ENCODE results near the gene SLC35D2. TPM values are rescaled to one million over a fixed set of nuclear protein-coding genes. Genes with fewer than 3 reads are reported as not detected.

SLC35D2 gene
- total and polyA plus RNA-seq, 3 experiments from 2014 or later: 7.9 to 29.1 (median 8.3) TPM

GRCh38 chr9:96344458-96345180 lies 38.9 kb downstream of the SLC35D2 start:
- Mint-ChIP-seq H3K9me3 (peaks cover 0 to 2% (median 0%) of the 10 kb centered on the region in 5 donors), H3K4me3 (no peak overlapping the region), H3K27me3 (no peaks in the 10 kb centered on the region), H3K36me3 (peaks cover 4 to 44% (median 15%) of the 10 kb centered on the region in 3 donors), H3K27ac (peak overlapping the region in 1 of 8 donors; percentile 74), H3K4me1 (peaks cover 0 to 2% (median 0%) of the 10 kb centered on the region in 3 donors)
- Histone ChIP-seq H3K9me3 (ENCODE audit: low read length) (no peaks in the 10 kb centered on the region), H3K27me3 (ENCODE audit: insufficient read depth, low read length, poor library complexity, severe bottlenecking) (no peaks in the 10 kb centered on the region), H3K4me1 (ENCODE audit: insufficient read depth, low read length) (no peaks in the 10 kb centered on the region), H3K27ac (ENCODE audit: low read depth, low read length) (no peak overlapping the region), H3K36me3 (ENCODE audit: insufficient read depth, low read length) (no peaks in the 10 kb centered on the region), H3K4me3 (ENCODE audit: low read length) (no peak overlapping the region)
- no peak for DNase-seq
- ChIA-PET CTCF (interaction anchor here (0.6 to 2.4 kb wide), 3 partner anchors 16 to 1129 kb away, joined by 3 to 10 read pairs (median 3); no protein-coding TSS in a partner anchor), POLR2A (interaction anchor here (0.6 to 0.7 kb wide), 2 partner anchors 50 to 311 kb away, joined by 4 to 7 read pairs; no protein-coding TSS in a partner anchor)

GRCh38 chr9:96343515-96344360 lies 39.8 kb downstream of the SLC35D2 start:
- H3K27ac Mint-ChIP-seq: no peak overlapping the region
- CTCF ChIA-PET: interaction anchor here (1.0 to 2.4 kb wide), 2 partner anchors 16 to 58 kb away, joined by 3 to 10 read pairs; no protein-coding TSS in a partner anchor
- no peaks in the 10 kb centered on the region for H3K9me3 ChIP-seq (ENCODE audit: low read length)

GRCh38 chr9:96342571-96343245 lies 40.8 kb downstream of the SLC35D2 start:
- H3K36me3 Mint-ChIP-seq: peaks cover 0 to 27% (median 6%) of the 10 kb centered on the region in 3 donors
- CTCF ChIA-PET: interaction anchor here (2.4 kb wide), 1 partner anchor 15 kb away, joined by 10 read pairs; no protein-coding TSS in a partner anchor
- no peak for DNase-seq
- Histone ChIP-seq H3K4me1 (ENCODE audit: insufficient read depth, low read length) (no peaks in the 10 kb centered on the region), H3K36me3 (ENCODE audit: insufficient read depth, low read length) (no peaks in the 10 kb centered on the region), H3K4me3 (ENCODE audit: low read length) (no peak overlapping the region), H3K27ac (ENCODE audit: low read depth, low read length) (no peak overlapping the region), H3K27me3 (ENCODE audit: insufficient read depth, low read length, poor library complexity, severe bottlenecking) (no peaks in the 10 kb centered on the region), H3K9me3 (ENCODE audit: low read length) (no peaks in the 10 kb centered on the region)
- no peaks in the 10 kb centered on the region for H3K27me3 Mint-ChIP-seq
- no peak overlapping the region for H3K4me3 Mint-ChIP-seq
- H3K27ac Mint-ChIP-seq: no peak overlapping the region
- no peaks in the 10 kb centered on the region for H3K9me3 Mint-ChIP-seq
- POLR2A ChIA-PET: no interaction called here
- peaks cover 0 to 2% (median 0%) of the 10 kb centered on the region in 3 donors for H3K4me1 Mint-ChIP-seq

More at GRCh38 chr9:96343515-96344360, 39.8 kb downstream of the SLC35D2 start:
- no peak for DNase-seq
- no peaks in the 10 kb centered on the region for H3K27me3 ChIP-seq (ENCODE audit: insufficient read depth, low read length, poor library complexity, severe bottlenecking)
- no peak overlapping the region for H3K4me3 ChIP-seq (ENCODE audit: low read length)
- no peaks in the 10 kb centered on the region for H3K36me3 ChIP-seq (ENCODE audit: insufficient read depth, low read length)
- Mint-ChIP-seq H3K4me1 (peaks cover 0 to 2% (median 0%) of the 10 kb centered on the region in 3 donors), H3K9me3 (peaks cover 0 to 2% (median 0%) of the 10 kb centered on the region in 5 donors), H3K36me3 (peaks cover 4 to 38% (median 13%) of the 10 kb centered on the region in 3 donors), H3K27me3 (no peaks in the 10 kb centered on the region), H3K4me3 (no peak overlapping the region)
- POLR2A ChIA-PET: no interaction called here
- no peak overlapping the region for H3K27ac ChIP-seq (ENCODE audit: low read depth, low read length)
- no peaks in the 10 kb centered on the region for H3K4me1 ChIP-seq (ENCODE audit: insufficient read depth, low read length)

- Histone ChIP-seq H3K4me3 (ENCODE audit: low read length) (no peak overlapping the region), H3K27ac (ENCODE audit: low read depth, low read length) (no peak overlapping the region), H3K4me1 (ENCODE audit: insufficient read depth, low read length) (no peaks in the 10 kb centered on the region), H3K27me3 (ENCODE audit: insufficient read depth, low read length, poor library complexity, severe bottlenecking) (no peaks in the 10 kb centered on the region), H3K36me3 (ENCODE audit: insufficient read depth, low read length) (no peaks in the 10 kb centered on the region), H3K9me3 (ENCODE audit: low read length) (no peaks in the 10 kb centered on the region)
- ChIA-PET POLR2A (no interaction called here), CTCF (no interaction called here)
- Mint-ChIP-seq H3K4me1 (peaks cover 0 to 2% (median 0%) of the 10 kb centered on the region in 3 donors), H3K27ac (no peak overlapping the region), H3K4me3 (no peak overlapping the region), H3K36me3 (peaks cover 0 to 25% (median 4%) of the 10 kb centered on the region in 3 donors), H3K27me3 (no peaks in the 10 kb centered on the region), H3K9me3 (no peaks in the 10 kb centered on the region)
- no peak for DNase-seq
These were observed 42.8 kb downstream of the SLC35D2 start for GRCh38 chr9:96340707-96341106.

GRCh38 chr9:96338299-96338698 lies 45.2 kb downstream of the SLC35D2 start:
- no peaks in the 10 kb centered on the region for H3K9me3 ChIP-seq (ENCODE audit: low read length)
- DNase-seq: no peak
- Mint-ChIP-seq H3K27me3 (no peaks in the 10 kb centered on the region), H3K36me3 (peaks cover 0 to 37% (median 4%) of the 10 kb centered on the region in 3 donors), H3K4me3 (no peak overlapping the region), H3K4me1 (no peaks in the 10 kb centered on the region), H3K9me3 (no peaks in the 10 kb centered on the region), H3K27ac (no peak overlapping the region)
- ChIA-PET CTCF (interaction anchor here (1.7 kb wide), 1 partner anchor 14 kb away, joined by 3 read pairs; no protein-coding TSS in a partner anchor), POLR2A (interaction anchor here (0.7 kb wide), 1 partner anchor 43 kb away, joined by 3 read pairs; no protein-coding TSS in a partner anchor)
- no peaks in the 10 kb centered on the region for H3K36me3 ChIP-seq (ENCODE audit: insufficient read depth, low read length)
- H3K4me3 ChIP-seq (ENCODE audit: low read length): no peak overlapping the region
- no peaks in the 10 kb centered on the region for H3K4me1 ChIP-seq (ENCODE audit: insufficient read depth, low read length)
- no peak overlapping the region for H3K27ac ChIP-seq (ENCODE audit: low read depth, low read length)
- no peaks in the 10 kb centered on the region for H3K27me3 ChIP-seq (ENCODE audit: insufficient read depth, low read length, poor library complexity, severe bottlenecking)

GRCh38 chr9:96333958-96334357 lies 49.6 kb downstream of the SLC35D2 start:
- Mint-ChIP-seq H3K4me1 (no peaks in the 10 kb centered on the region), H3K36me3 (peaks cover 0 to 32% (median 10%) of the 10 kb centered on the region in 3 donors), H3K4me3 (no peak overlapping the region), H3K27me3 (no peaks in the 10 kb centered on the region), H3K9me3 (no peaks in the 10 kb centered on the region), H3K27ac (no peak overlapping the region)
- Histone ChIP-seq H3K36me3 (ENCODE audit: insufficient read depth, low read length) (no peaks in the 10 kb centered on the region), H3K4me3 (ENCODE audit: low read length) (no peak overlapping the region), H3K27me3 (ENCODE audit: insufficient read depth, low read length, poor library complexity, severe bottlenecking) (no peaks in the 10 kb centered on the region), H3K4me1 (ENCODE audit: insufficient read depth, low read length) (no peaks in the 10 kb centered on the region), H3K27ac (ENCODE audit: low read depth, low read length) (no peak overlapping the region), H3K9me3 (ENCODE audit: low read length) (no peaks in the 10 kb centered on the region)
- POLR2A ChIA-PET: no interaction called here
- DNase-seq: no peak
- CTCF ChIA-PET: no interaction called here

GRCh38 chr9:96331236-96331947 lies 52.1 kb downstream of the SLC35D2 start:
- Histone ChIP-seq H3K27me3 (ENCODE audit: insufficient read depth, low read length, poor library complexity, severe bottlenecking) (no peaks in the 10 kb centered on the region), H3K9me3 (ENCODE audit: low read length) (no peaks in the 10 kb centered on the region), H3K4me1 (ENCODE audit: insufficient read depth, low read length) (no peaks in the 10 kb centered on the region), H3K27ac (ENCODE audit: low read depth, low read length) (no peak overlapping the region), H3K4me3 (ENCODE audit: low read length) (no peak overlapping the region), H3K36me3 (ENCODE audit: insufficient read depth, low read length) (no peaks in the 10 kb centered on the region)
- ChIA-PET POLR2A (no interaction called here), CTCF (interaction anchor here (1.8 kb wide), 1 partner anchor 14 kb away, joined by 5 read pairs; no protein-coding TSS in a partner anchor)
- Mint-ChIP-seq H3K36me3 (peaks cover 0 to 31% (median 10%) of the 10 kb centered on the region in 3 donors), H3K4me1 (no peaks in the 10 kb centered on the region), H3K27ac (peak overlapping the region in 2 of 8 donors; percentile 7 to 51), H3K4me3 (peak overlapping the region in 1 of 7 donors; percentile 9), H3K27me3 (no peaks in the 10 kb centered on the region), H3K9me3 (no peaks in the 10 kb centered on the region)
- DNase-seq: no peak
